GM19328 (cell line): ENCODE results near the gene AGPAT2.

Experiments
- ATAC-seq: cut with Tn5 transposase; IDR thresholded peaks from one replicate; pipeline ENCODE4 v1.9.1; 2021; ENCODE audit warnings: mild to moderate bottlenecking, moderate library complexity; ENCODE audit not compliant: unreplicated experiment

Gene AGPAT2

GRCh38 chr9:136665111-136665703, 22.1 kb downstream of the AGPAT2 start:
- no peak for ATAC-seq

- ATAC-seq, result no peak
These were observed 23.0 kb downstream of the AGPAT2 start for GRCh38 chr9:136664000-136664915.

GRCh38 chr9:136662656-136663581, 24.3 kb downstream of the AGPAT2 start, which contains the start of gene EGFL7:
Gene EGFL7, plus strand, starts transcription at chr9:136662916. Its CDS starts 5,367 bp downstream, at chr9:136668283.
- no peak for ATAC-seq

- no peak for ATAC-seq
These were observed 25.0 kb downstream of the AGPAT2 start for GRCh38 chr9:136662326-136662655.

- ATAC-seq, result no peak
These were observed 25.5 kb downstream of the AGPAT2 start for GRCh38 chr9:136661641-136662325.

GRCh38 chr9:136660971-136661550, 26.2 kb downstream of the AGPAT2 start:
- no peak for ATAC-seq

- no peak for ATAC-seq
These were observed 27.1 kb downstream of the AGPAT2 start for GRCh38 chr9:136659861-136660784.

- no peak for ATAC-seq
These were observed 28.3 kb downstream of the AGPAT2 start for GRCh38 chr9:136658849-136659535.

GRCh38 chr9:136657974-136658848, 29.0 kb downstream of the AGPAT2 start:
- no peak for ATAC-seq

GRCh38 chr9:136656795-136657611, 30.3 kb downstream of the AGPAT2 start:
- ATAC-seq, result no peak

- ATAC-seq, result no peak
These were observed 31.0 kb downstream of the AGPAT2 start for GRCh38 chr9:136656183-136656738.

GRCh38 chr9:136655536-136656182, 31.6 kb downstream of the AGPAT2 start:
- ATAC-seq, result no peak

- no peak for ATAC-seq
These were observed 32.3 kb downstream of the AGPAT2 start for GRCh38 chr9:136654820-136655535.

- no peak for ATAC-seq
These were observed 33.8 kb downstream of the AGPAT2 start for GRCh38 chr9:136653323-136654079.

GRCh38 chr9:136651860-136652259, 35.4 kb downstream of the AGPAT2 start:
- no peak for ATAC-seq
